Kidney tubule cell (primary cell): ENCODE results near the gene LMNA.
"Not testable (repeated sequence)": the region's sequence is repeated elsewhere in the genome, so short reads cannot be mapped to it uniquely, and the experiment has no call there.

Experiments used
- DNase-seq: peaks from one replicate; pipeline ENCODE4 v3.0.0-alpha.2; 2018; ENCODE audit warnings: low spot score

LMNA gene

DNA sequence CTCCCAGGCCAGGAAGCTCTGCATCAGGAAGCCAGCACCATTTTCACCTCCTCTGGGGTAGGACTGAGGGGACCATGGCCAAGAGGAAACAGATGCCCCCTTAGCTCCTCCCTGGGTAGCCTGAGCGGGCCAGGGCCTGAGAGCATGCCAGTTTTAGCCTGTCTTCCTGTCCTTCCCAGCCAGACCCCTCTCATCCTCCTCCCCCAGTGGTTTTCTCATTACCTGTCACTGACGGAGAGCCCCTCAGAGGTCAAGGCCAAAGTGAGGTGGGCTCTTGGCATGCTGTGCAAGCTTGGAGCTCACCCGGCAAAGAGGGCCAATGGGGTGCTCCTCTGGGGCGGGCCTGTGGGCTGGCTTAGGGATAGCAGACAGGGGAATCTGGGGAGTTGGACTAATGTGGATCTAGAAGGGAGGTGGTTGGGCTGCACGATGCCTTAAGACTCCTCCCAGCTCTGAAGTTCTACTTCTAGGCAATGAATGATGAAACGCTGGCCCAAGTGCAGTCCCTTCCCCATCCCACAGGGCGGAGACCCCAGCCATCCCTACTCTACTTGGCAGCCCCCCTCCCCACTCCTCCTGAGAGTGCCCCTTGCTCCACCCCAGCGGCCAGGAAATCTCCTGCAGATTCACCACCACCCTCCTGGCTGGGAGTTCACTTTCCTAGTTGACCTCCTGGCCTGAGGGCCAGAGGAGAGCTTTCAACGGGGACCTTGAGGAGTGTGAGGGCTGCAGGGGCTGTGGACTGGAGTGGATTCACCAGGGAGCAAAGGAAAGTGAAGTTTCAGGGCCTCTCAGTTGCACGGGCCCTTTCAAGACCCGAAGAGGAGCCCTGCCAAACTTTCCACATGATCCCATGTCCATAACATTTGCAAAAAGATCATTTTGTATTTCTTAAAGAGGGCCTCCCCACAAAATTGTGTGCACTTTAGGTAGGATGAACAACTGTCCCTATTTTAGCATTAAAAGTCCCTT, 9.4 kb upstream of the LMNA start:
- DNase-seq, result no peak

DNA sequence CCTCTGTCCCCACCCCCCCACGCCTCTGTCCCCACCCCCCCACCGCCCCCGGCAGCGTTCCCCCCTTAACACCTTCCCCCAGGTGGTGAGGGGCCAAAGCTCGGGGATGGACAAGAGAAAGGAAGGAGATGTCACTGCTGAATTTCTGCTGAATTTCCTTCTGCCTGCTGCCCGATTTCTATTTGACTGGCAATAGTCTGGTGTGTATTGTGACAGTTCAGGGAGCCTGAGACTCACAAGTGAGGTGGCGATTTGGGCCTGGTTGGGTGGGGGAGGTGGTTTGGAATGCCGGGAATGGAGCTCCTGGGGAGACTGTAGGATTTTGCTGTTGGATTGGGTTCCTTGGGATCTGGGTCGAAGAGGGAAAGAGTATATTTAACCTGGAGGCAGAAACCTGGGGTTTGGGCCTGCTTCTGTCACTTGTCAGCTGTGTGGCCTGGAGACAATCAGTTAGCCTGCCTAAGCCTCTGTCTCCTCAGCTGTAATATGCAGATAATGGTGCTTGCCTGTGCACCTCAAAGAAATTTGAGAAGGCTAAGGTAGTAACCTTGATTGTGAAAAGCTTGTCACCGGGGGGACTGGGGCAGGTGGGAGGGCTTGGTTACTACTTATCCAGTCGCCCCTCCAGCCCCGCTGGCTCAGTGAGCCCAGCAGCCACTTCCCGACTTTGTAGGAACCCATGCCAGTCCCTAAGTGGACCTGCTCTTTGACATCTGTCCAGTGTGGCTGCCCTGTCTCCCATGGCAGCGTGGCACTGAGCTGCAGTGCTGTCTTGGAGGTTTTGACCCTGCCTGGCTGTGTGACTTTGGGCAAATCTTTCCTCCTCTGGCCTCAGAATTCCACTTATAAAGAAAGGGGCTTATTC, 7.7 kb upstream of the LMNA start:
- DNase-seq, result peak; percentile 56

DNA sequence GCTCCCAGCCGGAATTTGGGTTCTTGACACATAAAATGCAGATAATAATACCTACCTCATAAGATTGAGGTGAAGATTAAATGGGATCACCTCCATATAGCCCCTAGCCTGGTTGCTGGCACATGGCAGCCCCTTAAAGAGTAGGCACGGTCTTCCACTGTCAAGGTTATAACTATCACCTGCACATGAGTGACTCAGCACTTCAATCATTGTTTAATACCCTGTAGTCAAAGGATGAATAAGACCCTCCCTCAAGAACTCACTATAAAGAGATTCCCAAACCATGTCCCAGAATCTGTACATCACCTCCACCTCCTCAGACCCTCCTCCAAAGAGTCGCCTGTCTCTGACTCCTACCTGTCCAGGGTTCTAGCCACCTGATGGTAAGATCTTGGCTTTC, 6.5 kb upstream of the LMNA start:
- DNase-seq, result no peak

DNA sequence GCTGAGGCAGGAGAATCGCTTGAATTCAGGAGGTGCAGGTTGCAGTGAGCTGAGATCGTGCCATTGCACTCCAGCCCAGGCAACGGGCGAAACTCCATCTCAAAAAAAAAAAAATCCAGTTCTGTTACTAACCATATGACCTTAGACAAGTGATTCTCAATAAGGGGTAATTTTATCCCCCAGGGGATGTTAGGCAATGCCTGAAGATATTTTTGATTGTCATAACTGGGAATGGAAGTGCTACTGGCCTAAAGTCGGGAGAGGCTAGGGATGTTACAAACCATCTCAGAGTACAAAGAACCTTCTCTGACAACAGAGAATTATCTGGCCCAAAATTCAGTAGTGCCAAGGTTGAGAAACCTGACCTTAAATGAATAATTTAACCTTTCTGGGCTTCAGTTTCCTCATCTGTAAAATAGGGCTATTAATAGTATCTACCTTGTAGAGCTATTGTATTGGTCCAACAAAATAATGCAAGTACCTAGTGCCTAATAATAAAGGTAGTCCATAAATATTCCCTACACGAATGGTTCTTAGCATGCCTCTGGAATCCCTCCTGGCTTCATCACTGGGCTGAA, 5.8 kb upstream of the LMNA start:
- DNase-seq, result no peak

DNA sequence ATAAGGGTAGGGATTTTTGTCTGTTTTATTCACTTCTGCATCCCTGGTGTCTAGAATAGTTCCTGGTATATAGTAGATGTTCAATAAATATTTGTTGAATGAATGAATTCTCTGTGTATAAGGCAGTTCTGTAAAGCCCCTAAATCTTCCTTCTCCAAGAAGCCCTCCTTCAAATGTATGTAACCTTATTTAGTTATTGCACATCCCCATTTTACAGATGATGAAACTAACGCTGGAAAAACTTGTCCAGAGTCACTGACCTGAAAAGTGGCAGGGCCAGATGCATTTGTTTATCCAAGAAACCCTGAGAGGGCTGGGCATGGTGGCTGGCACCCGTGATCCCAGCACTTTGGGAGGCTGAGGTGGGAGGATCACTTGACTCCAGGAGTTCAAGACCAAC, 4.3 kb upstream of the LMNA start:
- no peak for DNase-seq

DNA sequence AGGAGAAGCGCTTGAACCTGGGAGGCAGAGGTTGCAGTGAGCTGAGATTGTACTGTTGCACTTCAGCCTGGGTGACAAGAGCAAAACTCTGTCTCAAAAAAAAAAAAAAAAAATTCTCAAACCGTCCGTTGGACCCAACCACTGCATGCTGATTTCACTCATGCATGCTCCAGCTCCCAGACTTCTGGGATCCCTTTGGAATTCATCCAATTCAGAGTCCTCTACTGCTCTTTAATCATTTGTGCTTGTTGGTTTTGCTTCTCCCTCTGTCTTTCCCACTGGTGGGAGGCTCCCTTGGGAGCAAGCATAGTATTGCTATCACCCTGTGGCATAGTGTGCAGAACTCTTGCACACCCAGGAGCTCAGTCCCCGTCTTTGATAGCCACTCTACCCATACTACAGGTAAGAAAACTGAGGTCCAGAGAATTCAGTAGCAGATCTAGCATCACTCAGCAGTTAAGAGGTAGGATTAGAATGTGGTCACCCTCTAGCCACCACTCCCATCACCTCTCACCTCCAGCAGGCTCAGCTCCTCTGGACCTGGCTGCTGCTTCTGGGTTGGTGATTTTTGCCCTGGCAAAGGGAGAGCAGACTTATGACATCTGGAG, 3.1 kb upstream of the LMNA start:
- DNase-seq, result peak; percentile 55

DNA sequence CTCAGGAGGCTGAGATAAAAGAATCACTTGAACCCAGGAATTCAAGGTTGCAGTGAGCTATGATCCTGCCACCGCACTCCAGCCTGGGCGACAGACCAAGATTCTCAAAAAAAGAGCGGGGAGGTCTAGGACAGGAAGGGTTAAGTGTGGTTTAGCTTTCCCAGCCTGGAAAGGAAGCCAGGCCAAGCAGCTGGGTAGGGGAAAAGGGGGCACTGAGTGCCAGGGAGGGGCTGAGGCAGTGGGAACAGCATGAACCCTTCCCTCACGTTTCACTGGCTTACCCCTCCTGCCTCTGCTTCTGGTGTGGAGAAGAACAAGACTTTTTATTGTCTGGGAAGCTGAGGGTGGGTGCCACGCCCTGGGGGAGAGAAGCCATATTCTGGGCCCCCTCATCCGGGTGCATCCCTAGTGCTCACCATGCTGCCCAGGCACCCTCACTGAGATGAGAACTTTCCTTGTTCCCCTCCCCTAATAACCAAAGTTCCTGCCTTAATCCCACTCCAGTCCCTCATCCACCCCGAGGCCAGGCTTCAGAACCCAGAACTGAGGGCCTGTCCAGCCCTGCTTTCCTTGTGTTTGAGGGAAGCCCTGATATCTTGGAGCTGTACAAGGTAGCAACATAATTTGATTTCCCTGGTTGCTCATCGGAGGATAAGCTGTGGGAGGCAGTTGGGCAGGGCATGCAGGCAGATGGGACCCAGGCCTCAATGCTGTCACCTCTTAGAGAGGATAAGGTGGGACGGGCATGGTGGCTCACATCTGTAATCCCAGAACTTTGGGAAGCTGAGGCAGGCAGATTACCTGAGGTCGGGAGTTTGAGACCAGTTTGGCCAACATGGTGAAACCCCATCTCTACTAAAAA, 2.0 kb upstream of the LMNA start:
- DNase-seq, result no peak

DNA sequence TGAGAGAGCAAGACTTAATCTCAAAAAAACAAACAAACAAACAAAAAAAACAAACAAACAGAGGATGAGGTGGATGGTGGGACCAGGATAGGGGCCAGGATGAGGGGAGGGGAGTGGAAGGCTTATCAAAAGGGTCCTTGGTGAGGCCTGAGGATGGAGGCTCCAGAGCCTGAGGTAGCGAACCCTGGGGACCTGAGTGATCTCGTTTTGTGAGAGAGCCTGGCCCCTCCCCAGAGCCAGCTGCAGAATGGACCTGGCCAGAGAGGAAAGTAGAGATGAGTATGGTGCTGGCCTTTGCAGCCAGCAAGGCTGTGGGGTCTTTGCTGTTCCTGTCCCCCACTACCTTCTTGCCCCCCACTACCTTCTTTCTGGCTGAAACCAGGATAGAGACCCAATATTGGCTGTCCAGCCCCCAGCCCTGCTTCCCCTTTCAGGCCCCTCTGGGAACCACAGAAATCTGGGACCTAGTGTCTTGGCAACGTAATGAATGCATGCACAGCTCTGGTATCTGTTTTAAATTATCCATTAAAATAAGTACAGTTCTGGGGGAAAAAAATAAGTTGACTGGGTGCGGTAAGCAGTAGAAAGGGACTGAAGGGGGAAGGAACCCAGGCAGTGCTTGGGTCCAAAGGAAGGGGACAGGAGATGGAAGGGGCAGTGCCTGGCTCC, 1.1 kb upstream of the LMNA start:
- DNase-seq, result no peak

DNA sequence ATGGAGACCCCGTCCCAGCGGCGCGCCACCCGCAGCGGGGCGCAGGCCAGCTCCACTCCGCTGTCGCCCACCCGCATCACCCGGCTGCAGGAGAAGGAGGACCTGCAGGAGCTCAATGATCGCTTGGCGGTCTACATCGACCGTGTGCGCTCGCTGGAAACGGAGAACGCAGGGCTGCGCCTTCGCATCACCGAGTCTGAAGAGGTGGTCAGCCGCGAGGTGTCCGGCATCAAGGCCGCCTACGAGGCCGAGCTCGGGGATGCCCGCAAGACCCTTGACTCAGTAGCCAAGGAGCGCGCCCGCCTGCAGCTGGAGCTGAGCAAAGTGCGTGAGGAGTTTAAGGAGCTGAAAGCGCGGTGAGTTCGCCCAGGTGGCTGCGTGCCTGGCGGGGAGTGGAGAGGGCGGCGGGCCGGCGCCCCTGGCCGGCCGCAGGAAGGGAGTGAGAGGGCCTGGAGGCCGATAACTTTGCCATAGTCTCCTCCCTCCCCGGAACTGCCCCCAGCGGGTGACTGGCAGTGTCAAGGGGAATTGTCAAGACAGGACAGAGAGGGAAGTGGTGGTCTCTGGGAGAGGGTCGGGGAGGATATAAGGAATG, 505 bp downstream of the LMNA start:
- DNase-seq, result peak; percentile 51

DNA sequence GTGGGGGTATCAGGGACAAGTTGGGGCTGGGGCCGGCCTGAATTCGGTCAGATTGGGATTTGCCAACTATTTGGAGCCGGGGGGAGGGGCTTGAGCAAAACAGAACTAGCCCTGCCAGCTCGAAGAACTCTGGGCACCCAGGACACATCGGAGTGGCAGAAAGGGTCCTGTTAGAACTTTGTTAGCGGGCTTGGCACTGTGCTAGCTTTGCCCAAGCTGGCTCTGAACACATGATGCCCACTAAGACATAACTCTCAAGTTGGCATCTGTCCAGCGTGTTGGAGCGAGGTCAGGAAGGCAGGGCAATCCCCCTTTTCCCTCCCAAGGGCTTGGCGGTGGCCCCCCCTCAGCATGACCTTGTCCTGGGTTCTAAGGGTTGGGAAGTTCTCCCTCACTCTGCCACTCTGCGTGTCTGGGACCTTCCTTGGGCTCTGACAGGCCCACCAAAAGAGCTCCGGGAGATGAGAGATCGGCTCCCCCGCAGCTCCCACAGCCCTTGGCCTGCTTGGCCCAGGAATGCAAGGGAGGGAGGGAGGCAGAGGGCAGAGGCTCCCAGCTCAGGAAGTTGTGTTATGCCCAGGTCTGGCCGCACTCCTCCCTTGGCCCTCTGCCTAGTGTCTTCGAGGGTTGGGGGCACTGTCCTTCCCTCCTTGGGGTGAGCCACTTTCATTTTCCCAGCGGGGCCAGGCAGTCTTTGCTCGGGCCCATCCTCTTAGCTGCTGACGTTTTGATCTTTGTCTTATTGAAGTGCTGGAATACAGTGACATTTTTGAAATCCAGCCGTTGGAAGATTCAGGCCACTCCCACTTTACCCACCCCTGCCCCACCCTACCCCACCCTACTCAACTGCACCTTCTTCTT, 1.2 kb downstream of the LMNA start:
- peak; percentile 83 for DNase-seq

DNA sequence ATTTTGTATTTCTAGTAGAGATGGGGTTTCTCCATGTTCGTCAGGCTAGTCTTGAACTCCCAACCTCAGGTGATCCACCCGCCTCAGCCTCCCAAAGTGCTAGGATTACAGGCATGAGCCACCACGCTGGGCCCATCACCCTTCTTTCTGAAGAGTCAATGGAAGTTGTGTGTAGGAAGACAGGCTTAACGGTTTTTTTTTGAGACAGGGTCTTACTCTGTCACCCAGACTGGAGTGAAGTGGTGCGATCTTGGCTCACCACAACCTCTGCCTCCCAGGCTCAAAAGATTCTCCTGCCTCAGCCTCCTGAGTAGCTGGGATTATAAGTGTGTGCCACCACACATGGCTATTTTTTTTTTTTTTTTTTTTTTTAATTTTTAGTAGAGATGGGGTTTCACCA, 2.2 kb downstream of the LMNA start:
- not testable (repeated sequence) for DNase-seq

DNA sequence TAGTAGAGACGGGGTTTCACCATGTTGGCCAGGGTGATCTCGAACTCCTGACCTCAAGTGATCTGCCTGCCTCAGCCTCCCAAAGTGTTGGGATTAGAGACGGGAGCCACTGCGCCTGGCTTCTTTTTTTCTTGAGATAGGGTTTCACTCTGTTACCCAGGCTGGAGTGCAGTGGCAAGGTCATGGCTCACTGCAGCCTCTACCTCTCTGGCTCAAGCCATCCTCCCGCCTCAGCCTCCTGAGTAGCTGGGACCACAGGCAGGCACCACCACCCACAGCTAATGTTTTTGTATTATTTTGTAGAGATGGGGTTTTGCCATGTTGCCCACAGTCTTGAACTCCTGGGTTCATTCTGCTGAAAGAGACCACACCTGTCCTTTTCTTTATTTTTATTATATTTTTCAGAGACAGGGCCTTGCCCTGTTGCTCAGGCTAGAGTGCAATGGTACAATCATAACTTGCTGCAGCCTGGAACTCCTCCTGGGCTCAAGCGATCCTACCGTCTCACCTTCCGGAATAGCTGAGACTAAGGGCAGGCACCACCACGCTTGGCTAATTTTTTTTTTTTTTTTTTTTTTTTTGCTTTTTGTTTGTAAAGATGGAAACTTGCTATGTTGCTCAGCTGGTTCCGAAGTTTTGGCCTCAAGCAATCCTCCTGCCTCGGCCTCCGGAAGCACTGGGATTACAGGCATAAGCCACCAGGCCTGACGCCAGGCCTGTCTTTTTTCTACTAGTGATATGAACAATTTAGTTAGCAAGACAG, 3.1 kb downstream of the LMNA start:
- DNase-seq, result peak; percentile 44

DNA sequence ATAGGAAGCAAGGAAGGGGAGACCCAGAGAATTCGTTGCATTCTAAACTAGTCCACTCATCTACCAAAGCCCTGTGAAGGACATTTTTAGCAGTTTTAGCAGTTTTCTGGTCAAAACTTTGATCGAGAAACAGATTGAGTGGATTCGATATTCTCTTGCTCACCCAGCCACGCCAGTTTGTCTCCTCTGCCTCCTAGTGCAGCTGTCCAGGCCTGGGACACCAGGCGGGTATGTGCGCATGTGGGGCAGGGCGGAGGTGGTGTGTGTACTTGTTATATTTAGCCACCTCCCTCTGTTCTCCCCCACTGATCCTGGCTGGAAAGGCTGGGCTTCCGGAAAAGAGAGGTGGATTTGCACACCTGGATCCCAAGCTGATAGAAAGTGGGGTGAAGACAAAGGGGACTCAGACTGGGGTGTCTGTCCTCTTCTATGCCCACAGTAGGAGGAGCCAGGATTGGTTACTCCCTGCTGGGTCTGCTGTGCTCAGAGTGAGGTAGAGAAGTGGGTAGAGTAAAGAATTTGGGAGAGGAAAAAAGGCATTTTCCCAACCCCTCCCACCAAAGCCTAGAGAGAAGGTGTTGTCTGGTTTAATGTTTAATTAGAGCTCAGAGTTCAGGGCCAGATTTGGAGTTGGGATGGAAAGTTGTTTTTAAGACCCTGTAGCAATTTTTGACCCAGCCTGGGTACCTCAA, 3.8 kb downstream of the LMNA start:
- DNase-seq, result peak; percentile 75

DNA sequence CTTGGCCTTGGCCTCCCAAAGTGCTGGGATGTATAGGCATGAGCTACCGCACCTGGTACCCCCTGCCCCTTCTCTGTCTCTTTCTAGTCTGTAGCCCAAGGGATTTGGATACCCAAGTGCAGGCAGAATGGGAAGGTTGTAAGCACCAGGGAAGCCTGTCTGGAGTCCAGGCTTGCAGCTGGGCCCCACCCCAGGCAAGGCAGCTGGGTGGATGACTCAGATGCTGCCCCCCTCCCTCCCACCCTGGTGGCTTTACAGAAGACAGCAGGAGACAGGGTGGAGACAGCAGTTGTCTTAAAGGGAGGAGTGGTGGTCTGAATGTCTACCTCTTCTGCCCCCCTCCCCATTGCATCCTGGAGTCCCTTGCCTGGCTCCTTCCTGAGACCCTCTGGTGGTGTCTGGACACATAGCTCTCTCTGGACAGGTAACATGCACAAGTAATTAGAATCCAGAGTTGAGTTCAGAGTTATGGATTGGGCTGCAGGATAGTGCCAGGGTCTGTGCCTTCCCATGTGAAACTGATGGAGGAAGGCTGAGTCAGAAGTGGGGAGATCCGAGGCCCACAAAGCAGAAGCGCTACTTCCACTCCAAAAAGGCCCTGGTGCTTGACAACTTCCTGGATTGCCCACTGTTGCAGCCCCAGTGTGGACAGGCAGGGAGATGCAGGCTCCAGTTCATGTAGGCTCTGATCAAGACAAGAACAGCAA, 5.1 kb downstream of the LMNA start:
- peak; percentile 75 for DNase-seq

DNA sequence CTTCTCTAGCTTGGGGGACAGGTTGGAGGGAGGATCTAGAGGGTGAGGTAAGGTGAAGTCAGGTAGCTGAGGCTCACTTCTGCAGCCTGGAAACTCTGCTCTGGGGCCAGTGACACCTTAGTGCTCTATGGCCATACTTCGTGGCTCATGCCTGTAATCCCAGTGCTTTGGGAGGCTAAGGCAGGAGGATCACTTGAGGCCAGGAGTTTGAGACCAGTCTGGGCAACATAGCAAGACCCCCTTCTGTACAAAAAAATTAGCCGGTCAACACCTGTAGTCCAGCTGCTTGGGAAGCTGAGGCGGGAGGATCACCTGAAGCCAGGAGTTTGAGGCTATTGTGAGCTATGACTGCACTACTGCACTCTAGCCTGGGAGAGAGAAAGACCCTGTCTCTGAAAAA, 5.8 kb downstream of the LMNA start:
- no peak for DNase-seq

DNA sequence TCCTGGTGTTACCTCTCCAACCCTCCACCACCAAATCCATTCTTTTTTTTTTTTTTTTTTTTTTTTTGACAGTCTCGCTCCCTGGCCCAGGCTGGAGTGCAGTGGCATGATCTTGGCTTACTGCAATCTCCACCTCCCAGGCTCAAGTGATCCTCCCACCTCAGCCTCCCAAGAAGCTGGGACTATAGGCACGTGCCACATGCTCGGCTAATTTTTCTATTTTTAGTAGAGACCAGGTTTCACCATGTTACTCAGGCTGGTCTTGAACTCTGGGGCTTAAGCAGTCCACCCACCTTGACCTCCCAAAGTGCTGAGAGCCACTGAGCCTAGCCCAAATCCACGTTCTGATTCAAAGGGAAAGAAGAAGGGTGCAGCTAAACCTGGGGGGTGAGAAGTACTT, 6.5 kb downstream of the LMNA start:
- DNase-seq, result not testable (repeated sequence)

DNA sequence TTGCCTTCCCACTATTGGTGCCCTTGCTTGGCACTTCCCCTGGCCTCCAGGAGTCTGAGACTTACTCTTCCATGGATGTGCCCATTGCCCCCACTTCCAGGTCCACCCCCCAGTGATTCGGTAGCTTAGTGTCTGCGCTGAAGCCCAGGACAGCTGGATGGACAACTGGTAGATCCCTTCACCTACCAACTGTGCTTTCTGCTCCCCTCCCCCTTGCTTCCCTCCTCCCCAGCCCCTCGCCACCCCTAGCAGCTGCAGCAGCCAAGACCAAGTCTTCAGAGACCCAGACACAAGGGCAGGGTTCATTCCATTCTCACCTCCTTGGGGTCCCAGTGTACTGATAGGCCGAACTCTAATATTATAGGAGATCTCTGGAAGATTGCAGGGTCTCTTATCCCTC, 6.9 kb downstream of the LMNA start:
- DNase-seq, result no peak
